ENCODE measurements around the gene BEND5.

The BEND5 gene, protein sequence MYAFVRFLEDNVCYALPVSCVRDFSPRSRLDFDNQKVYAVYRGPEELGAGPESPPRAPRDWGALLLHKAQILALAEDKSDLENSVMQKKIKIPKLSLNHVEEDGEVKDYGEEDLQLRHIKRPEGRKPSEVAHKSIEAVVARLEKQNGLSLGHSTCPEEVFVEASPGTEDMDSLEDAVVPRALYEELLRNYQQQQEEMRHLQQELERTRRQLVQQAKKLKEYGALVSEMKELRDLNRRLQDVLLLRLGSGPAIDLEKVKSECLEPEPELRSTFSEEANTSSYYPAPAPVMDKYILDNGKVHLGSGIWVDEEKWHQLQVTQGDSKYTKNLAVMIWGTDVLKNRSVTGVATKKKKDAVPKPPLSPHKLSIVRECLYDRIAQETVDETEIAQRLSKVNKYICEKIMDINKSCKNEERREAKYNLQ

DNA sequence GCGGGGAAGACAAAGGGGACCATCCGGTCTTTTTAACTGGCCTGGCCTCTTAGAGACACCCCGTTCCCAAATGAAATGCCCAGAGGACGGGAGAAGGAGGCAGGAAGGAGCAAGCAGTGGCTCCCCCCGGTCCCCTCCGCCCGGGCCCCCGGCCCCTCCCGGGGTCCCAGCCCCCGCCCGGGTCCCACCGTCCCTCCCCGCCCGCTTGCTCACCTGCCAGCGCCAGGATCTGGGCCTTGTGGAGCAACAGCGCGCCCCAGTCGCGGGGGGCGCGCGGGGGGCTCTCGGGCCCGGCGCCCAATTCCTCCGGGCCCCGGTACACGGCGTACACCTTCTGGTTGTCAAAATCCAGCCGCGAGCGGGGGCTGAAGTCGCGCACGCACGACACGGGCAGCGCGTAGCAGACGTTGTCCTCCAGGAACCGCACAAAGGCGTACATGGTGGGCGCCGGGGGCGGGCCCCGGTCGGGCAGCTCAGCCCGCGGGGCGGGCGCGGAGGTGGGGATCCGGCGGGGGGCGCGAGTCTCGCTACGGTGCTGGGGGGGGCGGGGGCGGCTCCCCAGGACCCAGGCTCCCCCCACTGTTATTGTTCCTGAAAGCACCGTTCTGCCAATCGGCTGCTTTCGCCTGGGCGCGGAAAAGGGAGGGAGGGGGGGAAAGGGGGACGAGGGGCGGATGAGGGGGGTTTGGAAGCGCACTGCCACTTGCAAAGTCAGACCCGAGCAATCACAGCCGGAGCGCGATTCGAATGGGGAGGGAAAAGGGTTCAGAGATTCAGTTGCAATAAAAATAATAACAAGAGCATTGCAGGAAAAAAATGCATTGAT lies at the start of gene BEND5:
Gene BEND5 (minus strand): TSS at position 499 of the 826 bp plus-strand sequence. CDS start 60 bp downstream, at position 439.
- peak; percentile 82 for DNase-seq

DNA sequence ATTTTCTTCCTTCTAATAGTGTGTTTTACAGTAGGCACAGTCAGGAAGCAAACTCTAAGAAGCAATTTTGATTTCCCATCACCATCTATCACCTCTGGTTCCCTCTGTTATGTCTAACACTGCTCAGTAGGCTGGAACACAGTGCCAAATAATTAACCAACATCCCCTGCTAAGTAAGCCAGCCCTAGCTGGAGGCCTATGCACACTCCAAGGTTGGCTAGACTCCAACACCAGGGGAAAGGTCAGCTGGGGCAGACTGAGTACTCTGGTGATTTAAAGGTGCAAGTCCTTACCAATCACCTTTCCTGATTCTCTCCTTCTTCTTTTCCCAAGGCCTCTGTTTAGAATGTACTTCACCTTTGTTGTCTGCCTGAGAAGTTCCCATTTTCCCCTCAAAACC lies 46.5 kb upstream of the BEND5 start:
- DNase-seq, result peak; percentile 20

GRCh38 chr1:48820491-48820890 lies 43.8 kb upstream of the BEND5 start:
- DNase-seq, result no peak

DNA sequence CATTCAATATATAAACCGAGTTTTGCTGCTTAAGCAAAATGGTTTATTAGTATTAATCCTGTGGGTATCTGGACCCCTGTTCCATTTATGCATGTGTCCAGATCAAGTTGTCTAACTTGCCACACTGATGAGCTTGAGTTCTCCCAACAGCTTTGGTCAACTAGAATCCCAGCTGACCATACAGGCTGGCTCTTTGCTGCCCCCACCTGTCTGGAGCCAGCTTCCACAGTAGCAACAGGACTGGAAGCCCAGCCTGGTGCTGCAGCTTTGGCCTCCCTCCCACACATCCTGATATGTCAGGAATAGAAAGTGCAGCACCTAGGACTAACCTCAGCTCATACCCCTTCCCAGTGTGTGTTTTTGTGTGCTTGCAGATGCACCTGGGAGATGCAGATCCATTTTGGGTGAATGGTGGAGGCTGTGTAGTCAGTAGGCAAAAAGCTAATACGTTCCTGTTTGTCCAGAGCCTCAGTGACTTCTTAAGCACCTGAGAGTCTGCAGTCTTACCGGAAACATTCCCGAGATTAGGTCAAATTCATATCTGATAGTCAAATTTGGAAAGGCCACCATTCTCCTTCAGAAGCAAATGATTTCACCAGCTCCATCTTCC lies 40.9 kb upstream of the BEND5 start:
- peak; percentile 15 for DNase-seq

- DNase-seq, result no peak
These were observed 34.0 kb upstream of the BEND5 start for GRCh38 chr1:48810740-48811139.

- no peak for DNase-seq
These were observed 31.8 kb upstream of the BEND5 start for GRCh38 chr1:48808496-48808895.

GRCh38 chr1:48807554-48808260 lies 31.0 kb upstream of the BEND5 start:
- no peak for DNase-seq

DNA sequence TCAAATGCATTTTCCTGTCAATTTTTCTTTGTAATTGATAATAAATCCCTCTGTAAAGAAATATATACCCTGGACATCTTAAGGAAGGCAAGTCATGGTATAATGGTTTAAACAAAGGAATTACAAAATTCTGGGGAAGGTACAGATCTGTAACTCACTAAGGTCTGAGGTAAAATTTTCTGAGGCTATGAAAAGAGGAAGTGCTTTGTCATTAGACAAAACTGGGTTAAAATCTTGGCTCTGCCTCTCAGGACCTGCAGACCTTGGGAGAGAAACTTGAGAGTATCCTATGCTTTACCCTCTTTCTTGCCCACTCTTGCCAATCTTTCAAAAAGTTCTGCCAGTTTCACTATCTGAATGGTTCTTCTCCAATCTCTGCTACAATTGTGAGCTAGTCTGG lies 26.8 kb upstream of the BEND5 start:
- DNase-seq, result no peak

DNA sequence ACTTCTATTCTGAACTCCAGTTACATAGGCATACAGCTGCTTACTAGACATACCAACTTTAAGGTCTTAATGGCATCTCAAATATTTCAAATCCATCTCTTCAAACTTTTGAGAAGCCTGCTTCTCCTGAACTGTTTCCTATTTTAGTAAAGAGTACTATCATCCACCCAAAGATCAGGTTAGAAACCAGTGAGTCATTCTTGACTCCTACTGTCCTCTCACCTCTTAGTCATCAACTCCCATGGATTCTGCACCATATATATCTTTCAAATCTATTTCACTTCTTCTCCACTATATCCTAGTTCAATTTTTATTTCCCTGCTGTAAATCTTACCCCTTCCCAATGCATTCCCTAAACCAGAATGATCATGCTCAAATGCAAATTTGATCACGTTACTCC lies 18.1 kb upstream of the BEND5 start:
- no peak for DNase-seq

DNA sequence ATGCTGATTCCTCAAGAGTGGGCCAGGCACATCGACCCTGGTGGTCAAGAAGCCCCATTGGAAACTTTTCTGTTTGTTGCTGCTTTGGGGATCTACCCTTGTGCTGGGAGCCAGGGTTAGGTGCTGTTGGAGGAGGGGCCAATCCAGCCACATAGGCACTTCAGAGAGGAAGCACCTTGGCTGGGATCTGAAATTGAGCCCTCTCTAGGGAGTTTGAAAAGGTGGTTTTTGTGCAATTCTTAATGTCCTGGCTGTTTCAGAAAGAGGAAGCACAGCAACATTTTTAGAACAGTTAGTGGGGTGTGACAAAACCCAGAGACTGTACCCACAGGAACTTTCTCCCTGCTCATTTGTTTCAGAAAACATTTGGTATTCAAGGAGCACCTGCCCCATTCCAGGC lies 17.2 kb upstream of the BEND5 start:
- DNase-seq, result no peak

DNA sequence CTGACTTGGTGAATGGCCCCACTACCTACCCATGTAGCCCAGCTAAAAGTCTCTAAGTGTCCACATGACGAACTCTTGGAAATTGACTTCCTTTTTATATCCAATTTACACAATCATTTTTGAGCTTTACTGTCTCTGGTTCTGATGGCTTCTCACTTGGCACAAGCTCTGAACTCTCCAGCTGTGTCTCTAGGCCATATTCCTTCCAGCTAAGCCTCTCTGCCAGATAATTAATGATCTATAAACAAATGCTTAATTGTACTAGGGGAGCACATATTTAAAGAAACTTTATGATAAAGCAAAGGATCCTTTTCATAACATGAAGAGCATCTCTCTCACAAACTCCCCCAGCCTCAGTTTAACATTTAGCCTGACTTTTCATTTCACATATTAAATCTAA lies 16.3 kb upstream of the BEND5 start:
- DNase-seq, result no peak

DNA sequence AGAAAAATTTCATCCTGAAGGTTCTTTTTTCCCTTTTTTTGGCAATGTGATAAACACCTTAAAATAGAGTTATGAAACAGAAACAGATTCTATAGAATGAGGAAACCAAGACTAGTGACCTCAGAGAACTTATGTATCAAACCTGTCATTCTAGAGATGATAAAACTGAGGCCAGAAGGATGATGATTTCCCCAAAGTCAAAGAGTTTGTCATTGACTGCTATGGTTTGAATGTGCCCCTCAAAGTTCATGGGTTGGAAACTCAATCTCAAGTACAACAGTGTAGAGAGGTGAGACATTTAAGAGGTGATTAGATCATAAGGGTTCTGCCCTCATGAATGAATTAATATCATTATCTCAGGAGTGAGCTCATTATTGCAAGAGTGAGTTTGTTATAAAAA lies 13.7 kb upstream of the BEND5 start:
- no peak for DNase-seq

GRCh38 chr1:48789903-48790302 lies 13.2 kb upstream of the BEND5 start:
- no peak for DNase-seq

DNA sequence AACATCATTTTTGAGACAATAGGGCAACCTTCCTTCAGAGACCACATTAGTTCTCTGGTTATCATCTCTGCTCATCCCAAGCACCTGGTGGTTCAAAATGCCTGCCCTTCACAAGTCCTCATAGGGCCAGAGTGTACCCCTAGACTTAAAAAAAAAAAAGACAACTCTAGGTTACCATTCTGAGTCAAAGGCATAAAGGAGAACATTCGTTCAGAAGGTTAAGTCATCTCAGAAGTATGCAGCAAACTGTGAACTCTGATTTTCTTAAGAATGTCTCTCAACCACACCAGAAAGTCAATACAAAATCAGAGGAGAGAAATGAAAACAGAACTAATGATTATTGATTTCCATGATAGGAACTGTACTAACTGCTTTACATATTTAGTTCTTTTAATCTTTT lies 9.2 kb upstream of the BEND5 start:
- no peak for DNase-seq

- no peak for DNase-seq
These were observed 7.6 kb upstream of the BEND5 start for GRCh38 chr1:48784301-48784700.

- peak; percentile 23 for DNase-seq
These were observed 666 bp upstream of the BEND5 start for GRCh38 chr1:48777219-48777895.

- no peak for DNase-seq
These were observed 779 bp downstream of the BEND5 start for GRCh38 chr1:48775831-48776392.

- no peak for DNase-seq
These were observed 3.6 kb downstream of the BEND5 start for GRCh38 chr1:48773133-48773532.

DNA sequence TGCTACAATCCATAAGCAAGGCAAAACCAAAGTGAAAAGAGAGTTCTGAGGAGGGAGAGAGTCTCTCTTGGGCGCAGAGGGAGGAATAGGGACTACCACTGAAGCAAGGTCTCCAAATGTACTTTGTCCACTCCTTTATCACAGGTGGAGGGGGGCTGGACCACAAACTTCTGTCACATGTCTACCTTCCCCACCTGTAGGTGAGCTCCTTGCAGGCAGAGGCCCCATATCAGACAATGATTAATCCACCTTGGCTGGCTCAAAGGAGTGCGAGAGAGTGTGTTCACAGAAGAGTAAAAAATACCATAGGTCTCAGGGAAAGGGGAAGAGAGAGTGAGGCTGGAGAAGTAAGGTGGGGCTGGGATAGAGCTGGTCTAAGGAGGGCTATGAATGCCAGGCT lies 4.5 kb downstream of the BEND5 start:
- DNase-seq, result no peak

GRCh38 chr1:48771561-48771960 lies 5.1 kb downstream of the BEND5 start:
- no peak for DNase-seq

DNA sequence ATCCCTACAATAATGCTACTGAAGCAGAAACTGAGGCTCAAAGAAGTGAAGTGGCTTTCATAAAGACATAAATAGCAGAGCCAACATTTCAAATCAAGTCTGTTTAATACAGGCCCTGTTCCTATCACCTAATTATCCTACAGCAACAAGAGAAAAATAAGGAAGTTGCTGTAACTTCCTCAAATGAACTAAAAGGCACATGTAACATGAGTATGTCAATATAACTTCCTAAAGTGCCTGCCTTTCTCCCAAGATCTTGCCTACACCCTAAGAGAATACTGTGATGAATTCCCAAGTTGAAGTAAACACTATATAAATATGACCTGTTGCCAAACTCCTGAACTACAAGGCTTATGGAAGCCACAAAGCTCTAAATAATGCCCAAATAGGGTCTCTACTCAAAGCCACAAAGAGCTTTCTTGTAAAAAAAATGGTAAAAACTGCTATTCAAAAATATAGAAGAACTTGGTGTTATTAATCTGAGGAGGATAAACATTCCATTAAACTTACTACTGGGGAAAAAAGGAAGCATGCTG lies 8.6 kb downstream of the BEND5 start:
- DNase-seq, result no peak

- no peak for DNase-seq
These were observed 11.4 kb downstream of the BEND5 start for GRCh38 chr1:48765335-48765734.
